H9 (cell line): Measurements from ENCODE around the gene CDKN2AIPNL. TPM values are rescaled to one million over a fixed set of nuclear protein-coding genes. Genes with fewer than 3 reads are reported as not detected.

Experiments used
- DNase-seq: peaks from one replicate; pipeline ENCODE4 v3.0.0-alpha.2; 2017
- H2AFZ ChIP-seq: one replicate; pipeline ENCODE4 v1.6.1; 2013; ENCODE audit warnings: mild to moderate bottlenecking, low read length, control low read depth, moderate library complexity
- H2AK5ac ChIP-seq: 2 replicates; pipeline ENCODE4 v1.6.1; 2013; ENCODE audit warnings: low read length, control low read depth, mixed read lengths; ENCODE audit not compliant: insufficient read length
- H2BK120ac ChIP-seq: one replicate; pipeline ENCODE4 v1.6.1; 2013; ENCODE audit warnings: low read depth, mild to moderate bottlenecking, low read length, control low read depth, inconsistent platforms; ENCODE audit not compliant: poor library complexity, severe bottlenecking
- H2BK12ac ChIP-seq: 2 replicates; pipeline ENCODE4 v1.6.1; 2013; ENCODE audit warnings: low read length, control low read depth, mixed read lengths, low read depth; ENCODE audit not compliant: insufficient read length
- H2BK15ac ChIP-seq: 2 replicates; pipeline ENCODE4 v1.6.1; 2013; ENCODE audit warnings: low read depth, low read length, control low read depth
- H2BK20ac ChIP-seq: one replicate; pipeline ENCODE4 v1.6.1; 2013; ENCODE audit warnings: low read depth, mild to moderate bottlenecking, low read length, control low read depth, inconsistent platforms; ENCODE audit not compliant: poor library complexity, severe bottlenecking
- H2BK5ac ChIP-seq: 2 replicates; pipeline ENCODE4 v1.6.1; 2013; ENCODE audit warnings: low read length, control low read depth, mixed read lengths; ENCODE audit not compliant: insufficient read length
- H3K14ac ChIP-seq: 2 replicates; pipeline ENCODE4 v1.6.1; 2013; ENCODE audit warnings: low read length, control low read depth; ENCODE audit not compliant: insufficient read depth
- H3K18ac ChIP-seq: 2 replicates; pipeline ENCODE4 v1.6.1; 2013; ENCODE audit warnings: low read depth, mild to moderate bottlenecking, mixed read lengths, low read length, control low read depth; ENCODE audit not compliant: insufficient read length
- H3K23ac ChIP-seq: 2 replicates; pipeline ENCODE4 v1.6.1; 2013; ENCODE audit warnings: low read length, control low read depth, mixed read lengths, low read depth; ENCODE audit not compliant: insufficient read length
- H3K23me2 ChIP-seq: 2 replicates; pipeline ENCODE4 v1.6.1; 2013; ENCODE audit warnings: low read depth, mild to moderate bottlenecking, mixed read lengths, low read length, control low read depth; ENCODE audit not compliant: insufficient read length, poor library complexity, severe bottlenecking
- H3K27ac ChIP-seq: 2 replicates; pipeline ENCODE4 v1.5.1; 2013; ENCODE audit warnings: low read length, control low read depth, mixed read lengths, low read depth; ENCODE audit not compliant: insufficient read length
- H3K27me3 ChIP-seq: 2 replicates; pipeline ENCODE4 v1.6.1; 2013; ENCODE audit warnings: low read length, control low read depth, inconsistent platforms; ENCODE audit not compliant: insufficient read depth
- H3K4ac ChIP-seq: 2 replicates; pipeline ENCODE4 v1.6.1; 2013; ENCODE audit warnings: low read depth, mild to moderate bottlenecking, control low read depth, inconsistent platforms, low read length, moderate library complexity
- H3K4me1 ChIP-seq: 2 replicates; pipeline ENCODE4 v1.6.1; 2013; ENCODE audit warnings: low read length, control low read depth, inconsistent platforms; ENCODE audit not compliant: insufficient read depth
- H3K4me2 ChIP-seq: 2 replicates; pipeline ENCODE4 v1.6.1; 2013; ENCODE audit warnings: low read length, control low read depth, mixed read lengths; ENCODE audit not compliant: insufficient read length, insufficient read depth
- H3K56ac ChIP-seq: 2 replicates; pipeline ENCODE4 v1.6.1; 2013; ENCODE audit warnings: low read depth, mild to moderate bottlenecking, mixed read lengths, low read length, control low read depth; ENCODE audit not compliant: insufficient read length
- H3K79me1 ChIP-seq: 2 replicates; pipeline ENCODE4 v1.6.1; 2013; ENCODE audit warnings: low read depth, mild to moderate bottlenecking, moderate library complexity, low read length, control low read depth, inconsistent platforms; ENCODE audit not compliant: insufficient read depth, poor library complexity, severe bottlenecking
- H3K79me2 ChIP-seq: 2 replicates; pipeline ENCODE4 v1.6.1; 2013; ENCODE audit warnings: low read length, control low read depth, inconsistent platforms; ENCODE audit not compliant: insufficient read depth
- H3K9ac ChIP-seq: 2 replicates; pipeline ENCODE4 v1.6.1; 2013; ENCODE audit warnings: low read length, control low read depth, mixed read lengths; ENCODE audit not compliant: insufficient read length; ENCODE audit errors: extremely low read depth
- H3K9me3 ChIP-seq: one replicate; pipeline ENCODE4 v1.6.1; 2013; ENCODE audit warnings: low read depth, low read length, inconsistent platforms; ENCODE audit not compliant: control insufficient read depth
- H3T11ph ChIP-seq: one replicate; pipeline ENCODE4 v1.6.1; 2013; ENCODE audit warnings: mild to moderate bottlenecking, low read length, control low read depth, inconsistent platforms
- H4K20me1 ChIP-seq: one replicate; pipeline ENCODE4 v1.6.1; 2013; ENCODE audit not compliant: control insufficient read depth, insufficient read length, insufficient read depth
- H4K5ac ChIP-seq: 2 replicates; pipeline ENCODE4 v1.6.1; 2013; ENCODE audit warnings: low read depth, mild to moderate bottlenecking, mixed read lengths, low read length, control low read depth; ENCODE audit not compliant: insufficient read length
- H4K8ac ChIP-seq: replicated peaks from 2 replicates; pipeline ENCODE4 v1.6.1; 2013; ENCODE audit warnings: low read length, control low read depth, mixed read lengths, low read depth; ENCODE audit not compliant: insufficient read length
- H4K91ac ChIP-seq: 2 replicates; pipeline ENCODE4 v1.6.1; 2013; ENCODE audit warnings: low read depth, mild to moderate bottlenecking, moderate library complexity, mixed read lengths, low read length, control low read depth; ENCODE audit not compliant: insufficient read length
- H3K27ac Mint-ChIP-seq, 3 experiments: 2 replicates in 2 of 3; 3 replicates in 1 of 3; pipeline ENCODE4 v1.8.0; 2020 to 2021; ENCODE audit warnings: mixed read lengths in 3 of 3, mild to moderate bottlenecking in 1 of 3, moderate library complexity in 1 of 3
- H3K27me3 Mint-ChIP-seq: 2 replicates; pipeline ENCODE4 v1.8.0; 2021; ENCODE audit warnings: low read depth, mild to moderate bottlenecking, moderate library complexity, mixed read lengths
- H3K36me3 Mint-ChIP-seq, 3 experiments: 2 replicates in 2 of 3; 3 replicates in 1 of 3; pipeline ENCODE4 v1.8.0; 2020 to 2021; ENCODE audit warnings: low read depth in 3 of 3, mixed read lengths in 3 of 3; ENCODE audit not compliant: insufficient read depth in 1 of 3
- H3K4me1 Mint-ChIP-seq, 2 experiments: 2 replicates each; pipeline ENCODE4 v1.8.0; 2020; ENCODE audit warnings: mixed read lengths in 2 of 2
- H3K4me3 Mint-ChIP-seq, 2 experiments: 2 replicates in 1 of 2; 3 replicates in 1 of 2; pipeline ENCODE4 v1.8.0; 2020 to 2021; ENCODE audit warnings: mild to moderate bottlenecking in 2 of 2, mixed read lengths in 2 of 2, moderate library complexity in 1 of 2
- H3K9me3 Mint-ChIP-seq, 2 experiments: 2 replicates in 1 of 2; 3 replicates in 1 of 2; pipeline ENCODE4 v1.8.0; 2020; ENCODE audit warnings: mild to moderate bottlenecking in 2 of 2, mixed read lengths in 2 of 2, moderate library complexity in 1 of 2
- WGBS: extraction: QIAGEN DNeasy Blood & Tissue Kit; methylation state at CpG from one replicate; pipeline ENCODE4 v1.1.7; 2013; ENCODE audit warnings: missing lambda C conversion rate, low lambda C conversion rate, mixed read lengths; ENCODE audit not compliant: insufficient read length; ENCODE audit errors: extremely low coverage; 5-methylcytosine and 5-hydroxymethylcytosine counted together
- total RNA-seq: library from RNA; stranded (reverse); gene quantifications from 2 replicates; pipeline ENCODE4 v1.2.1, GENCODE V29; 2021
- TF ChIP-seq, protein P1 (sequence below): fragments of 200-600 bp; sonication (generic); conservative IDR thresholded peaks from 3 replicates; pipeline ENCODE4 v1.8.0; 2021; ENCODE audit warnings: antibody characterized with exemption, mild to moderate bottlenecking

CDKN2AIPNL gene
- total RNA-seq, 1 experiment from 2014 or later, result 60.0 TPM

GRCh38 chr5:134430001-134430569 is 18.4 kb upstream of the CDKN2AIPNL start:
- peak; percentile 72 for DNase-seq
- Mint-ChIP-seq H3K27ac (peak overlapping the region in 2 of 3 experiments; percentile 40 to 74; a peak in 2 of 7 replicates), H3K36me3 (peaks cover 4 to 18% (median 7%) of the 10 kb centered on the region in 3 experiments; a peak in 2 of 7 replicates), H3K4me3 (peak overlapping the region; percentile 6 to 70), H3K4me1 (peaks cover 52 to 54% of the 10 kb centered on the region in 2 experiments), H3K27me3 (no peaks in the 10 kb centered on the region; the same call in 1 of the 2 replicates), H3K9me3 (no peaks in the 10 kb centered on the region)
- Histone ChIP-seq H4K5ac (no peak overlapping the region), H2BK12ac (no peak overlapping the region), H3K4ac (no peak overlapping the region), H2AK5ac (no peak overlapping the region), H4K8ac (no peak overlapping the region), H3K9me3 (no peaks in the 10 kb centered on the region), H2AFZ (no peak overlapping the region), H3K27ac (no peak overlapping the region), H3K23me2 (peaks cover 6% of the 10 kb centered on the region), H3K4me1 (peaks cover 4% of the 10 kb centered on the region; the same call in 1 of the 2 replicates), H3K18ac (no peak overlapping the region), H3K4me2 (peak overlapping the region; percentile 19), H3K79me1 (no peaks in the 10 kb centered on the region), H3K9ac (no peak overlapping the region), H3K14ac (no peak overlapping the region), H3K56ac (no peak overlapping the region), H2BK120ac (no peak overlapping the region), H2BK5ac (no peak overlapping the region), H2BK15ac (no peak overlapping the region), H4K91ac (no peak overlapping the region), H3T11ph (no peak overlapping the region), H2BK20ac (no peak overlapping the region), H3K23ac (no peak overlapping the region), H3K27me3 (no peaks in the 10 kb centered on the region), H3K79me2 (no peaks in the 10 kb centered on the region; the same call in 1 of the 2 replicates), H4K20me1 (no peaks in the 10 kb centered on the region)
- WGBS, result no CpG with 5 or more reads among the region's 5 CpGs
- TF ChIP-seq, protein P1, sequence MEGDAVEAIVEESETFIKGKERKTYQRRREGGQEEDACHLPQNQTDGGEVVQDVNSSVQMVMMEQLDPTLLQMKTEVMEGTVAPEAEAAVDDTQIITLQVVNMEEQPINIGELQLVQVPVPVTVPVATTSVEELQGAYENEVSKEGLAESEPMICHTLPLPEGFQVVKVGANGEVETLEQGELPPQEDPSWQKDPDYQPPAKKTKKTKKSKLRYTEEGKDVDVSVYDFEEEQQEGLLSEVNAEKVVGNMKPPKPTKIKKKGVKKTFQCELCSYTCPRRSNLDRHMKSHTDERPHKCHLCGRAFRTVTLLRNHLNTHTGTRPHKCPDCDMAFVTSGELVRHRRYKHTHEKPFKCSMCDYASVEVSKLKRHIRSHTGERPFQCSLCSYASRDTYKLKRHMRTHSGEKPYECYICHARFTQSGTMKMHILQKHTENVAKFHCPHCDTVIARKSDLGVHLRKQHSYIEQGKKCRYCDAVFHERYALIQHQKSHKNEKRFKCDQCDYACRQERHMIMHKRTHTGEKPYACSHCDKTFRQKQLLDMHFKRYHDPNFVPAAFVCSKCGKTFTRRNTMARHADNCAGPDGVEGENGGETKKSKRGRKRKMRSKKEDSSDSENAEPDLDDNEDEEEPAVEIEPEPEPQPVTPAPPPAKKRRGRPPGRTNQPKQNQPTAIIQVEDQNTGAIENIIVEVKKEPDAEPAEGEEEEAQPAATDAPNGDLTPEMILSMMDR, result no peak
